ENCODE measurements around the gene PRICKLE4.

Gene PRICKLE4

GRCh38 chr6:41798901-41799558, 18.4 kb downstream of the PRICKLE4 start (continued):
- TF ChIP-seq, protein P1, sequence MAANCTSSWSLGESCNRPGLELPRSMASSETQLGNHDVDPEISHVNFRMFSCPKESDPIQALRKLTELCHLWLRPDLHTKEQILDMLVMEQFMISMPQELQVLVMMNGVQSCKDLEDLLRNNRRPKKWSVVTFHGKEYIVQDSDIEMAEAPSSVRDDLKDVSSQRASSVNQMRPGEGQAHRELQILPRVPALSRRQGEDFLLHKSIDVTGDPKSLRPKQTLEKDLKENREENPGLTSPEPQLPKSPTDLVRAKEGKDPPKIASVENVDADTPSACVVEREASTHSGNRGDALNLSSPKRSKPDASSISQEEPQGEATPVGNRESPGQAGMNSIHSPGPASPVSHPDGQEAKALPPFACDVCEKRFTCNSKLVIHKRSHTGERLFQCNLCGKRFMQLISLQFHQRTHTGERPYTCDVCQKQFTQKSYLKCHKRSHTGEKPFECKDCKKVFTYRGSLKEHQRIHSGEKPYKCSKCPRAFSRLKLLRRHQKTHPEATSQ (tag by site-specific recombination; IDR thresholded peaks at IDR 0.05), result no peak
- no peak for TF ChIP-seq ZNF311 (tag by site-specific recombination; IDR thresholded peaks at IDR 0.05; ENCODE audit: borderline replicate concordance)
- TF ChIP-seq ZXDB (tag by site-specific recombination; IDR thresholded peaks at IDR 0.05), result peak; percentile 67; the same call in 1 of the 2 replicates
- TF ChIP-seq ZNF266 (tag by site-specific recombination; IDR thresholded peaks at IDR 0.05; ENCODE audit: low read depth), result peak; percentile 81; the same call in 1 of the 2 replicates
- TF ChIP-seq HOXD13 (CRISPR knock-in tag; IDR thresholded peaks at IDR 0.05; ENCODE audit: borderline replicate concordance), result no peak
- TF ChIP-seq ZNF132 (tag by site-specific recombination; IDR thresholded peaks at IDR 0.05; ENCODE audit: borderline replicate concordance), result no peak
- no peak for TF ChIP-seq ZNF133 (tag by site-specific recombination; IDR thresholded peaks at IDR 0.05)
- TF ChIP-seq, protein P2, sequence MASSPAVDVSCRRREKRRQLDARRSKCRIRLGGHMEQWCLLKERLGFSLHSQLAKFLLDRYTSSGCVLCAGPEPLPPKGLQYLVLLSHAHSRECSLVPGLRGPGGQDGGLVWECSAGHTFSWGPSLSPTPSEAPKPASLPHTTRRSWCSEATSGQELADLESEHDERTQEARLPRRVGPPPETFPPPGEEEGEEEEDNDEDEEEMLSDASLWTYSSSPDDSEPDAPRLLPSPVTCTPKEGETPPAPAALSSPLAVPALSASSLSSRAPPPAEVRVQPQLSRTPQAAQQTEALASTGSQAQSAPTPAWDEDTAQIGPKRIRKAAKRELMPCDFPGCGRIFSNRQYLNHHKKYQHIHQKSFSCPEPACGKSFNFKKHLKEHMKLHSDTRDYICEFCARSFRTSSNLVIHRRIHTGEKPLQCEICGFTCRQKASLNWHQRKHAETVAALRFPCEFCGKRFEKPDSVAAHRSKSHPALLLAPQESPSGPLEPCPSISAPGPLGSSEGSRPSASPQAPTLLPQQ (tag by site-specific recombination; IDR thresholded peaks at IDR 0.05), result no peak
- TF ChIP-seq ZNF433 (tag by site-specific recombination; IDR thresholded peaks at IDR 0.05; ENCODE audit: low read depth), result peak; percentile 69; the same call in 1 of the 2 replicates
- TF ChIP-seq ZNF324 (tag by site-specific recombination; IDR thresholded peaks at IDR 0.05), result no peak
- no peak for TF ChIP-seq ZNF600 (tag by site-specific recombination; IDR thresholded peaks at IDR 0.05)
- TF ChIP-seq ZNF610 (tag by site-specific recombination; IDR thresholded peaks at IDR 0.05; ENCODE audit: borderline replicate concordance), result no peak
- TF ChIP-seq ZNF174 (tag by site-specific recombination; IDR thresholded peaks at IDR 0.05), result no peak
- no peak for TF ChIP-seq ZNF530 (tag by site-specific recombination; IDR thresholded peaks at IDR 0.05; ENCODE audit: low read depth)
- no peak for TF ChIP-seq ZNF747 (tag by site-specific recombination; IDR thresholded peaks at IDR 0.05)
- TF ChIP-seq ZNF785 (tag by site-specific recombination; IDR thresholded peaks at IDR 0.05), result no peak
- no peak for TF ChIP-seq ZBTB49 (tag by site-specific recombination; IDR thresholded peaks at IDR 0.05; ENCODE audit: low read depth)
- peak; percentile 80 for TF ChIP-seq ZNF140 (tag by site-specific recombination; IDR thresholded peaks at IDR 0.05)
- no peak for TF ChIP-seq ZNF239 (tag by site-specific recombination; IDR thresholded peaks at IDR 0.05)
- no peak for TF ChIP-seq ZNF677 (tag by site-specific recombination; IDR thresholded peaks at IDR 0.05)
- TF ChIP-seq PRDM1 (tag by site-specific recombination; IDR thresholded peaks at IDR 0.05), result no peak
- TF ChIP-seq, protein P3, sequence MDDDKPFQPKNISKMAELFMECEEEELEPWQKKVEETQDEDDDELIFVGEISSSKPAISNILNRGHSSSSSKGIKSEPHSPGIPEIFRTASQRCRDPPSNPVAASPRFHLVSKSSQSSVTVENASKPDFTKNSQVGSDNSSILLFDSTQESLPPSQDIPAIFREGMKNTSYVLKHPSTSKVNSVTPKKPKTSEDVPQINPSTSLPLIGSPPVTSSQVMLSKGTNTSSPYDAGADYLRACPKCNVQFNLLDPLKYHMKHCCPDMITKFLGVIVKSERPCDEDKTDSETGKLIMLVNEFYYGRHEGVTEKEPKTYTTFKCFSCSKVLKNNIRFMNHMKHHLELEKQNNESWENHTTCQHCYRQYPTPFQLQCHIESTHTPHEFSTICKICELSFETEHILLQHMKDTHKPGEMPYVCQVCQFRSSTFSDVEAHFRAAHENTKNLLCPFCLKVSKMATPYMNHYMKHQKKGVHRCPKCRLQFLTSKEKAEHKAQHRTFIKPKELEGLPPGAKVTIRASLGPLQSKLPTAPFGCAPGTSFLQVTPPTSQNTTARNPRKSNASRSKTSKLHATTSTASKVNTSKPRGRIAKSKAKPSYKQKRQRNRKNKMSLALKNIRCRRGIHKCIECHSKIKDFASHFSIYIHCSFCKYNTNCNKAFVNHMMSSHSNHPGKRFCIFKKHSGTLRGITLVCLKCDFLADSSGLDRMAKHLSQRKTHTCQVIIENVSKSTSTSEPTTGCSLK (tag by site-specific recombination; IDR thresholded peaks at IDR 0.05), result no peak
- no peak for TF ChIP-seq ZNF639 (tag by site-specific recombination; IDR thresholded peaks at IDR 0.05)
- no peak for TF ChIP-seq ZNF843 (tag by site-specific recombination; IDR thresholded peaks at IDR 0.05)
- no peak for TF ChIP-seq ZNF16 (tag by site-specific recombination; IDR thresholded peaks at IDR 0.05; ENCODE audit: low read depth)
- TF ChIP-seq CTCF (tag by site-specific recombination; IDR thresholded peaks at IDR 0.05), result no peak
- TF ChIP-seq ZFP3 (tag by site-specific recombination; IDR thresholded peaks at IDR 0.05; ENCODE audit: low read depth), result no peak
- no peak for TF ChIP-seq ZNF391 (tag by site-specific recombination; IDR thresholded peaks at IDR 0.05; ENCODE audit: borderline replicate concordance, low read depth)
- TF ChIP-seq ZNF24 (tag by site-specific recombination; IDR thresholded peaks at IDR 0.05), result no peak
